Esophagus mucosa (tissue), 1 donor: ENCODE measurements around the gene FRMD6. TPM values are rescaled to one million over a fixed set of nuclear protein-coding genes. Genes with fewer than 3 reads are reported as not detected.

Source experiments
- ATAC-seq: fragments of 200-7000 bp; cut with Tn5 transposase; one replicate; pipeline ENCODE4 v1.9.1; 2020
- total RNA-seq: library from RNA; stranded (reverse); gene quantifications from one replicate; pipeline ENCODE4 v1.2.4, GENCODE V29; 2023
- donor health status: DM: yes; HTN: yes; CAD: no.

Gene FRMD6
- total RNA-seq, result 92.0 TPM

GRCh38 chr14:51651388-51652167, at the start of gene FRMD6:
FRMD6 (plus strand) TSS chr14:51651910; CDS start chr14:51689837, 37,927 bp downstream.
- peak; percentile 91 for ATAC-seq

- ATAC-seq, result no peak
These were observed 49.4 kb upstream of the FRMD6 start for GRCh38 chr14:51602310-51602709.

GRCh38 chr14:51603495-51603894, 48.2 kb upstream of the FRMD6 start:
- no peak for ATAC-seq

- ATAC-seq, result no peak
These were observed 47.6 kb upstream of the FRMD6 start for GRCh38 chr14:51604073-51604472.

- ATAC-seq, result no peak
These were observed 46.1 kb upstream of the FRMD6 start for GRCh38 chr14:51605575-51605974.

GRCh38 chr14:51607711-51608110, 44.0 kb upstream of the FRMD6 start:
- no peak for ATAC-seq

GRCh38 chr14:51609251-51609954, 42.3 kb upstream of the FRMD6 start:
- peak; percentile 12 for ATAC-seq

GRCh38 chr14:51609955-51610283, 41.8 kb upstream of the FRMD6 start:
- ATAC-seq, result no peak

- no peak for ATAC-seq
These were observed 40.9 kb upstream of the FRMD6 start for GRCh38 chr14:51610771-51611170.

- no peak for ATAC-seq
These were observed 39.3 kb upstream of the FRMD6 start for GRCh38 chr14:51612449-51612848.

GRCh38 chr14:51613416-51613815, 38.3 kb upstream of the FRMD6 start:
- no peak for ATAC-seq

GRCh38 chr14:51614707-51615106, 37.0 kb upstream of the FRMD6 start:
- no peak for ATAC-seq

GRCh38 chr14:51616256-51616655, 35.5 kb upstream of the FRMD6 start:
- ATAC-seq, result peak; percentile 29

GRCh38 chr14:51616724-51617409, 34.8 kb upstream of the FRMD6 start:
- peak; percentile 80 for ATAC-seq

- ATAC-seq, result no peak
These were observed 32.1 kb upstream of the FRMD6 start for GRCh38 chr14:51619561-51619960.

- no peak for ATAC-seq
These were observed 31.7 kb upstream of the FRMD6 start for GRCh38 chr14:51620056-51620455.

- ATAC-seq, result no peak
These were observed 30.1 kb upstream of the FRMD6 start for GRCh38 chr14:51621654-51622053.

- ATAC-seq, result no peak
These were observed 29.3 kb upstream of the FRMD6 start for GRCh38 chr14:51622376-51622775.

GRCh38 chr14:51624955-51625569, 26.6 kb upstream of the FRMD6 start:
- no peak for ATAC-seq

- no peak for ATAC-seq
These were observed 25.5 kb upstream of the FRMD6 start for GRCh38 chr14:51626185-51626584.

- ATAC-seq, result no peak
These were observed 24.9 kb upstream of the FRMD6 start for GRCh38 chr14:51626788-51627187.

GRCh38 chr14:51627313-51627712, 24.4 kb upstream of the FRMD6 start:
- no peak for ATAC-seq

- no peak for ATAC-seq
These were observed 23.5 kb upstream of the FRMD6 start for GRCh38 chr14:51628238-51628637.
